SK-MEL-5 (cell line): ENCODE measurements around the gene GPI. TPM values are rescaled to one million over a fixed set of nuclear protein-coding genes. Genes with fewer than 3 reads are reported as not detected.
"Not testable (repeated sequence)": the region's sequence is repeated elsewhere in the genome, so short reads cannot be mapped to it uniquely, and the experiment has no call there.

Experiments
- DNase-seq: peaks from one replicate; pipeline ENCODE4 v3.0.0-alpha.2; 2016; ENCODE audit warnings: low read depth, low spot score
- in situ Hi-C: cut with HindIII; loops from 2 replicates; pipeline ENCODE4 v1.10.0; 2016; ENCODE audit warnings: low sequenced_read_pairs, high pct_unique_total_duplicates, low pct_unique_long_range_greater_than_20kb
- total RNA-seq: library from RNA; depleted of rRNA; stranded (reverse); fragments of >200 nt; shearing (Covaris generic); gene quantifications from 2 replicates; pipeline ENCODE4 v1.2.3, GENCODE V29; 2014

The GPI gene
- total RNA-seq, 1 experiment from 2014 or later: 191 TPM

DNA sequence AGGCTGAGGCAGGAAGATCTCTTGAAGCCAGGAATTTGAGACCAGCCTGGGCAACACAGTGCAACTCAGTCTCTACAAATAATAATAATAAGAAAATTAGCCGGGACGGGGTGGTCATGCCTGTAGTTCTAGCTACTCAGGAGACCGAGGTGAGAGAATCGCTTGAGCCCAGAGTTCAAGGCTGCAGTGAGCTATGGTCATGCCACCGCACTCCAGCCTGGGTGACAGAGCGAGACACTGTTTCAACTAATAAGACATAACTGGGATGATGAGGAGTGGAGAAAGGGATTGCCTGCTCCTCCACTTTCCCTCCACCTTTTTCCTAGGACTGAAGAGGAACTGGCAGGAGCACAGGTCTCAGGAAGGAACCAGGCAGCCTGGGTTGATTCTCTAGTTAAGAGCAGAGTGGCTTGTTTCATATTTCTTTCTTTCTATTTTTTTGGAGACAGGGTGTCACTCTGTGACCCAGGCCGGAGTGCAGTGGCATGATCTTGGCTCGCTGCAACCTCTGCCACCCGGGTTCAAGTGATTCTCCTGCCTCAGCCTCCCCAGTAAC is 4.6 kb upstream of the GPI start:
- DNase-seq: no peak
- in situ Hi-C loops: no loop called here

DNA sequence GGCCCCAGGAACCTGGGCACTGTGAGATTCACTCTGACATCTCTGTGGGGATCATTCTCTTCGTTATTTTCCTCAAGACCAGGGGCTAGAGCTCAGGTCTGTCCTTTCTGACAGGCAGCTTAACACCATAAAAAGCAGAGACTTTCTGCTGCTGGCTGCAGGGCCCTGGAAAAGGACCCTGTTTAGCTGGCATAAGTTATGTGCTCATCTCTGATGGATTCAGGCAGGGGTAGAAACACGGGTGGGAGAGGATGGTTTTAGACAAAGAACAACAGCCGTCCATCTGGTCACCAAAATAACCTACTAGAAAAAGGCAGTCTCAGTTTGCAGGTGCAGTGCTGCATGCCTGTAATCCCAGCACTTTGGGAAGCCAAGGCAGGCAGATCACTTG is 2.3 kb upstream of the GPI start:
- in situ Hi-C loops: no loop called here
- DNase-seq: no peak

DNA sequence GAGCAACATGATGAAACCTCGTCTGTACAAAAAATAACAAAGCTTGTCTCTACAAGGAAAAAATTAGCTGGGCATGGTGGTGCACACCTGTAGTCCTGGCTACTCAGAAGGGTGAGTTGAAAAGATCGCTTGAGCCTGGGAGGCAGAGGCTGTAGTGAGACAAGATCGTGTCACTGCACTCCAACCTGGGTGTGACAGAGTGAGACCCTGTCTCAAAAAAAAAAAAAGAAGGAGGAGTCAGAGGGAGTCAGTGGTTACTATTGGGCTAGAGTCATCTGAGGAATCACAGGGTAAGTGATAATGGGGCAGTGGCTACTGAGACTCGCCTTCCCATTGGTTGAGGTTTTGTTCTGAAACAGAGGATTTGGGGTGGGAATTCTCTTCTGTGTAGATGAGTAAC is 1.9 kb upstream of the GPI start:
- DNase-seq: peak; percentile 32
- in situ Hi-C loops: no loop called here

GRCh38 chr19:34363930-34364329 is 1.1 kb upstream of the GPI start:
- no peak for DNase-seq
- in situ Hi-C loops: no loop called here

DNA sequence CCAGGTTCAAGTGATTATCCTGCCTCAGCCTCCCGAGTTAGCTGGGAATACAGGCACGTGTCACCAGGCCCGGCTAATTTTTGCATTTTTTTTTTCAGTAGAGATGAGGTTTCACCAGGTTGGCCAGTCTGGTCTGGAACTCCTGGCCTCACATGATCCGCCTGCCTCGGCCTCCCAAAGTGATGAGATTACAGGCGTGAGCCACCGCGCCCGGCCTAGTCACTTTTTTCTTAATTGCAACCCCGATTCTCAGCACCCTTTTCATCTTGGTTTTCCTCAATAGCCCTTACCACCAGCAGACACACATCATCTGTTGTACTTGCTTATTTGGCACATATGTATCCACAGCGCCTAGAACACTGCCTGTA is 550 bp upstream of the GPI start:
- no peak for DNase-seq
- in situ Hi-C loops: no loop called here

DNA sequence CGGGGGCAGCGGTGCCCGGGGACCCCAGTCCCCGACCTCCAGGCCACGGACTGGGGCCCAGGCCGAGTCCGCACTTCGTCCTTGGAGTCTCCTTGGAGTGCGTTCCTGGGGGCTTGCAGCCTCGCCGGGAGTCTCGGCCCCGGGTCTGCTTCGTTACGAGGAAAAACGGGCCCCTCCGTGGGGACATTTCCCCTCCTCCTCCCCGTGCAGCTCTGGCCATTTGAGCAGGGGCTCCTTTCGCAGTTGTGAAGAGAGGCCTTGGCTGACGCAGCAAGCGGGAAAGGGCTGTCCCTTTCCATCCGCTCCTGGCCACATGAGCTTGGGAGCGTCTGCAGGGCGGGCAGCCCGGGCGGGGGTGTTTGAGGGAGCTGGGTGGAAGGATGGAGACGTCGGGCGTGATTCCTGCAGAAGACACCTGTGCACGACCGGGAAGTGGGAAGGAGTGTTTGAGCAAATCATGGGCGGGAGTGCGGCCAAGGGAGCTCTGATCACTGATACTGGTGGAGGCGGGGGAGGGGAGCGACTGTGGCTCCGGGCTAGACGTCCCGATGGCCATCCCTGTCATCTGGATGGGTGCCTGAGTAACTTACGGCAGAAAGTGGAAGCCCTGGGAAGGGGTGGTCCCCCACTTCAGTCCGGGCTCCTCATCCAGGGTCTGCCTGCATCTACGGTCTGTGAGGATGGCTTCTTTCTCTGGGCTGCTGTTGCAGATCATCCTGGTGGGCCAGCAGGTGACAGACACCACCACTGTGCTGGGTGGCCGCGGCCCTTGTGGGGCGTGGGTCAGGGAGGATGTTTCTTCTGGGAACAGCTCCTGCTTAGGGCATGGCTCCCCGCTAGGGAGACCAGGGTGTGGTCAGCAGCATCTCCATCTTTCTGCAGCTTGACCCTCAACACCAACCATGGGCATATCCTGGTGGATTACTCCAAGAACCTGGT is 736 bp downstream of the GPI start:
- no peak for DNase-seq
- in situ Hi-C loops: no loop called here

DNA sequence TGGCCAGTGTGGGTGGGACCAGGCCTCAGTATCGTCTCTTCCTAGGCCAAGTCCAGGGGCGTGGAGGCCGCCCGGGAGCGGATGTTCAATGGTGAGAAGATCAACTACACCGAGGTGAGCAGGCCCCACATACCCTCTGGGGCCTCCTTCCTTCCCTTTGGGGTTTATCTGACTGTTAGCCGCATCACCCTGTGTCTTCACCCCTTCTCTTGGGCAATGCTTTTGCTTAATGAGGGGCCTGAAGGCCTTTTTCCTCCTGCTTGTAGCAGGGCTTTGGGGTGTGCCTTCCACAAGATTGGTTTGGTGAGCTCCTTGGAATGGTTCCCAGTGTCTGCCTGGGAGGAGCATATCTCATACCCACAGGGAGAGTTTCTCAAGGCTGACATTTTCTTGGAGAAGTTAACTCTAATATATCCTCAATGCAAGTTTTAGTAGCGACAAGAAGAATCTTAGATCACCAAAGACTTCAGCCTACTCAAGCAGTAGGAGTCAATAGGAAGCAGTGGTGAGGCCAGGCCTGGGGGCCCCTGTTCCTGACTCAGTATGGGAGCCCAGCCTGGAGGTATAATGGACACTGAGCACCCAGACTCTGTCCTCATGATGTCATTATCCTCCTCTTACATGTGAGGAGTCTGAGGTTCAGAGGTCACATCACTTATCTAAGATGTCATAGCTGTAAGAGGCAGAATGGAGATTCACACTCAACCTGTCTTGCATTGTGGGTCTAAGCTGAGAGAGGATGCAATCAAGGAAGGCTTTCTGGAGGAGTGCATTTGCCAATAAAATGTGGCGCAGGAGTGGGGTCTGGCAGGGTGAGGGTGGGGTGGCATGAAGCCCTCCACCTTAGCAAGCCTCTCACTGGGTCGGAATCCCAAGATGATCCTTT is 2.0 kb downstream of the GPI start:
- no peak for DNase-seq
- in situ Hi-C loops: no loop called here

GRCh38 chr19:34367624-34367957 is 2.6 kb downstream of the GPI start:
- no peak for DNase-seq
- in situ Hi-C loops: no loop called here

GRCh38 chr19:34368338-34368737 is 3.3 kb downstream of the GPI start:
- in situ Hi-C loops: no loop called here
- no peak for DNase-seq

DNA sequence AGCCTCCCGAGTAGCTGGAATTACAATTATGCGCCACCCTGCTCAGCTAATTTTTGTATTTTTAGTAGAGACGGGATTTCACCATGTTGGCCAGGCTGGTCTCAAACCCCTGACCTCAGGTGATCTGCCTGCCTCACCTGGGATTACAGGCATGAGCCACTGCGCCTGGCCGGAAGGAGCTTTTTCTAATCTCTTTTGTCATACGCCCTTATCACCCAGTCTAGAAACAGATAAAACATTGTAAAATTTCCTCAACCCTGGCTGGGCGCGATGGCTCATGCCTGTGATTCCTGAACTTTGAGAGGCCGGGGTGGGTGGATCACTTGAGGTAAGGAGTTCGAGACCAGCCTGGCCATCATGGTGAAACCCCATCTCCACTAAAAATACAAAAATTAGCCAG is 4.2 kb downstream of the GPI start:
- DNase-seq, in situ Hi-C loops: not testable (repeated sequence)

GRCh38 chr19:34370117-34370516 is 5.1 kb downstream of the GPI start:
- DNase-seq: no peak
- in situ Hi-C loops: no loop called here

DNA sequence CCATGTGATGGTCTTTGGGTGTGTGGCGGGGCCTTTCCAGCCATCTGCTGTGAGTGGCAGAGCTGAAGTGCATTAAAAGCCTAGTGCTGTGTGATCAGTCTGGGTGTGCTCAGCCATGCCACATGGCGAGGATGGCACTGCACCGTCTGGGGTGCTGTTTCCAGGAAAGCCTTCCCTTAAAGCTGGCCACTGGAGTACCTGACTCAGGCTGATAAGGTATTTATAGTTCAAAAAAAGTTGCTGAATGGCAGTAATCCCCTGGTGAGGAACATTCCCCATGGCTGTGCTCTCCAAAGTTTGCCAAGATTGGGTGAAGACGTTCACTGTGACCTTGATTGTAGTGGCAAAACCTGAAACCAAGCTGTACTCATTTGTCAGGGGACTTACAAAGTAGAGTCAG is 6.0 kb downstream of the GPI start:
- in situ Hi-C loops: no loop called here
- no peak for DNase-seq

DNA sequence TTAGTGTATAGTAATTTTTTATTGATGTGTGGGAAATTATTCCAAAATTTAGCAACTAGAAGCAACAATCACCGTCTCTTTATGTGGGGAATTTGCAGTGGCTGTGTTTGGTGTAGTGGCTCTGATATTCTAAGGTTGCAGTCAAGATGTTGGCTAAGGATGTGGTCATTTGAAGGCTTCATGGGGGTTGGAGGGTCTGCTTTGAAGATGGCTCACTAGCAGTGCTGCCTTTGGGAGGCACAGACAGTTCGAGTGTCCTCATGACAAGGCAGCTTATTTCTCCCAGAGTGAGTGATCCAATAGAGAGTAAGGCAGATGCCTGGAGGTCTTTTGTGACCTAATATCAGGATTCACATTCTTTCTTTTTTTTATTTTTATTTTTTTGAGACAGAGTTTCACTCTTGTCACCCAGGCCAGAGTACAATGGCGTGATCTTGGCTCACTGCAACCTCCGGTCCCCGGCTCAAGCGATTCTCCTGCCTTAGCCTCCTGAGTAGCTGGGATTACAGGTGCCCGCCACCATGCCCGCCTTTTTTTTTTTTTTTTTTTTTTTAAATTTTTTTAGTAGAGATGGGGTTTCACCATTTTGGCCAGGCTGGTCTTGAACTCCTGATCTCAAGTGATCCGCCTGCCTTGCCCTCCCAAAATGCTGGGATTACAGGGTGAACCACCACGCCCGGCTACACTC is 8.7 kb downstream of the GPI start:
- no peak for DNase-seq
- in situ Hi-C loops: no loop called here

GRCh38 chr19:34375598-34375997 is 10.6 kb downstream of the GPI start:
- no peak for DNase-seq
- in situ Hi-C loops: no loop called here

DNA sequence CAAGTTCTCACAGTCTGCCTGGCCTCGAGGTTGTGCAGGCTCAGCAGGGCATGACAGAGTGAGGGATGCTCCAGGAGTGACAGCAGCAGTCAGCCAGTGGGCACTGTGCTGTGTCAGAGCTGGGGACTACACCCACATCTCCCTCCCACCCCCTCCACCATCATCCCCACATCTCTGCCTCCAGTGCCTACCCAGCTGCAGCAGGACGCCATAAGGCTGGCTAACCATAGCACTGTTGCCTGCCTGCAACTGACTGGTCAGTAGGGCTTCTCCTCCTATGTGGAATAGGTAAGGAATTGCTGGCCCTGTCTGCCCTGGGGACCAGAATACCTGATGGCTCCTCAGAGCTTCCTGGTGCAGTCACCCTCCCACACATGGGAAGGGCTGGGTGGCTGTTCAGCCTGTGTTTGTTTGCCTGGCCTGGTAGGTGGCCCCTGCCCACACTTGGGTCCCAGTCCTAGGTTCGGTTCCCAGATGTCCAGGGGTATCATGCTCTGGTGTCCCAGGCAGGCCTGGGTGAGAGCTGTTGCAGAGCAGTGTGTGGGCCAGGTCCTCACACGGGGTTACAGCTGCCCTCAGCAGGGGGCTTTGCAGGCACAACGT is 15.7 kb downstream of the GPI start:
- DNase-seq: no peak

DNA sequence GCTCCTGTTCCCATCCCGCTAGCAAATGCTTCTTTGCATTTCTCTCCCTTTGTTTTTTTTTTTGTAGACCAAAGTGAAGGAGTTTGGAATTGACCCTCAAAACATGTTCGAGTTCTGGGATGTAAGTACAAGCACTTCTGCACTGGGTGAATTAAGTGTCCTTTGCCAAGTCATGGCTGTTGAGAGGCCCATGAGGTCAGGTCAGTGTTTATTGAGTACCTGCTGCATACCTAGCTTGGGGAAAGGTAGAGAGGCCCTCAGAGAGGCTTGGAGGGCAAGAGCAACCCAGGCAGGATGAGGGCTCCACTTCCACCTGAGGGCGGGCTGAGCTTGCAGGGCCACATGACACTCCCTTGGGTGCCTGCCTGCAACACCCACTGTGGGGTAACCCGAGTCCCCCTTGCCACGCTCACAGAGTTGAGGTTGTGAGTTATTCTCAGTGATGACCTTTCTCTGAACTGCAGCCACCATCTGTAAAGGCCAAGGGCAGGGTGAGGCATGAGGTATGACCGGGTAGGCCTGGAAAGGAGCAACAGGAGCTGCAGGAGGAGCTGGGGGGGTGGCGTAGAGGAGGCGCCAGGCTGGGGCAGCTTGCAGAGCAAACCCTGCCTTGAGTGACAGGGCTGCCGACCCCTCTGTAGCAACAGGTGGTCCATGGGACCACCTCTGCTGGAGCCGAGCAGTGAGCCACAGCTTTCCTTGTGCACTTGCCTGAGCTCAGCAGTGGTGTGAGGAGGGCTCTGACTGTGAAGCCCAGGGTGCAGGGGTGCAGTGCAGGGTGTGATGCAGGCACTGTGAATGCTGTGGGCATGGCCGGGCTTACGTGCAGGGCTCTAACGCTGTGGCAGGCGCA is 16.6 kb downstream of the GPI start:
- DNase-seq: no peak
- in situ Hi-C loops: no loop called here

More for the DNA sequence above, 15.7 kb downstream of the GPI start:
- in situ Hi-C loops: no loop called here

- in situ Hi-C loops: no loop called here
- DNase-seq: no peak
Observed at GRCh38 chr19:34382471-34382870, 17.5 kb downstream of the GPI start.
